Measurements from ENCODE around the gene SOX12.

SOX12 gene

GRCh38 chr20:325045-325888 is at the start of gene SOX12:
SOX12 (plus strand) TSS chr20:325552; CDS start chr20:325925, 373 bp downstream.
- peak; percentile 93 for DNase-seq

- DNase-seq: no peak
Measured at GRCh38 chr20:275791-276190, 49.6 kb upstream of the SOX12 start.

DNA sequence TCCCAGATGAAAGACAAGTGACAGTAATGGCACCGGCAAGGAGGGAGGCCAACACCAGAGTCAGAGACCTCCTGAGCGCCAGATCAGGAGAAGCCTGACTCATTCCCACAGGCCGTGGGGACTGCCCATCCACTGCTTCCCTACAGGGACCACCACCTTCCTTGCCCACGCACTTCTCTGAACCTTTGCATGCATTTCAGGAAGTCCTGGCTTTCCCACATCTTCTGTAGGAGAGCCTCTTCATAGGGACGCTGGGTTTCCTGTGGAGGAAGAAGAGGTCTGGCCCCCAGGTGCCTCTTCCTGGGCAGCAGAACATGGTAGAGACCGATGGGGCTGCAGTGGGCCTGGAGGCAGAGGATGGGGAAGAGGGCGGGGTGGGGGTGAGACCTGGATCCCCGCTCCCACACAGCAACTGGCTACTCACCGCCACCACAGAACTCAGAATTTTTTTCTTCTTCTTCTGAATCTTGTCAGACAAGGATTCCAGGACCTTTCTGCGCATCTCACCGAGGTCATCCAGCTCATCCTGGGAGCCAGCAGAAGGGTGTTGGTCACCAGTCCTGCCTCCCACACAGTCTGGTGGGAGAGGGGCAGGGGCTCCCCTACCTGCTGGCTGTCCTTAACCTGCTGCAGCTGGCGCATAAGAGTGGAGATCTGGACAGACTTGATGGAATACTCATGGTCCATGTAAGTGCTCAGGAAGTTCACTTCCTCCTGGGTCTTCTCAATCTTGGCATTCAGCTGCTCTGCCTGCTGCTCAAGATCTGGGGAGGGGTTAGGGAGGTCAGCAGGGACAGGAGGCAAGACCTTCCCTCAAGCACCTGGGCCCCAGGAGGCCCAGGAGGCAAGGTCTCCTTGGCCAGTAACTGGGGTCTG is 48.5 kb upstream of the SOX12 start:
- DNase-seq: no peak

DNA sequence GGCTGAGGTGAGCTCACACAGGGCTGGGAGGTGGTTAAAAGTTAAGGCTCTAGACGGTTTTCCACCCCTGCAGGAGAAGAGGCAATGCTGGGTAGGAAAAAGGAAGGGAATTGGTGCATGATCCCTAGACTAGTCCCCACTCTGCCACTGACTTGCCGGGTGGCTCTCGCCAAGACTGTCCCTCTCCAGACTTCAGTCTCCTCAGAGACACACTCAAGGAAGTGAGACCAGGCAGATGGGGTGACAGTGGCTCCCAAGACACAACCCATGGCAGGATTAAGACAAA is 47.9 kb upstream of the SOX12 start:
- no peak for DNase-seq

GRCh38 chr20:278181-278580 is 47.2 kb upstream of the SOX12 start:
- DNase-seq: no peak

GRCh38 chr20:278607-279571 is 46.5 kb upstream of the SOX12 start:
- no peak for DNase-seq

- no peak for DNase-seq
Measured at GRCh38 chr20:284172-284571, 41.2 kb upstream of the SOX12 start.

- DNase-seq: no peak
Measured at GRCh38 chr20:286508-286907, 38.8 kb upstream of the SOX12 start.

DNA sequence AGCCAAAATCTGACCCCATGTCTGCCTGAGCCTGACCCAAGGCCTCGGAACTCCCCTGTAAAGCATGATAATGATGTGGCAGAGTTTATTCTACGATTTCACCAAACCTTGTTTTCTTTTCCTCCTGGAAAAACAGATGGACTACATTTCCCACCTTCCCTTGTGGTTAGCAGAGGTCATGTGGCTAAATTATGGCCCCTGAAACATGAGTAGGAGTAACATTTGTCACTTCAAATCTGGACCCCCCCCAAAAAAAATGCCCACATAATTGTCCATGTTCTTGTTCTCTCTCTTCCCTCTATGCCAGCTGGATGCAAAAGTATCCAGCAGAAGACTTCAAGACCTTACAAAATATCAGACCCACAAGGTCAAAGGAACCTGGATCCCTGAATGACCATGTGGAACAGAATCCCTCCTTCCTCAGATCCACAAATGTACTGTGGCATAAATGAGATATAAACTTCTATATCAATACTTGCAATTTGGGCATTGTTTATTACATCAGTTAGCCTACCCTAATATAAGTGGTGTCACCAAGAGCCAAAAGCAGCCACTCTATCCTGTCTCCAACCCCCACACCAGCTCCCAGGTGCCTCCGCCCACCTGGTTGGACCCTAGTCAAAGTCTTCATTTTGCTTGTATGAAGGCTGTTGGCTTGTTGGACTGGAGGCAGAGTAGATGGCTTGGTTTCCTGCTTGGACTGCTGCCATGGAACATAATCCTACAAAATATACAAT is 36.2 kb upstream of the SOX12 start:
- no peak for DNase-seq

DNA sequence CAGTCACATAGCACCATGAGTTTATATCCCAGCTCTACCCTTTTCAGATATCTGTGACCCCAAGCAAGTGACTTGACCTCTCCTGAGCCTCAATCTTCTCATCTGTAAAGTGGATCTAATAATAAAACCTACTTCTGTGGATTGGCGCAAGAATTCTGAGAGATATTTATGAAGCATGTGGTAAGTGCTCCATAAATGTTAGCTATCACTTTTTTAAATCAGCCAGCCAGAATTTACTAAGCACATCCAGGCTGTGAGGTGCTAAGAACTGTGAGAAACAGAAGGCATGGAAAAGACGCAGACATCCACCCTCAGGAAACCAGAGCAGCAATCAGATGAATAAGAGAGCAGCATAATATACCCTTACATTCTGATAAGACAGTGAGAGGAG is 35.7 kb upstream of the SOX12 start:
- no peak for DNase-seq

DNA sequence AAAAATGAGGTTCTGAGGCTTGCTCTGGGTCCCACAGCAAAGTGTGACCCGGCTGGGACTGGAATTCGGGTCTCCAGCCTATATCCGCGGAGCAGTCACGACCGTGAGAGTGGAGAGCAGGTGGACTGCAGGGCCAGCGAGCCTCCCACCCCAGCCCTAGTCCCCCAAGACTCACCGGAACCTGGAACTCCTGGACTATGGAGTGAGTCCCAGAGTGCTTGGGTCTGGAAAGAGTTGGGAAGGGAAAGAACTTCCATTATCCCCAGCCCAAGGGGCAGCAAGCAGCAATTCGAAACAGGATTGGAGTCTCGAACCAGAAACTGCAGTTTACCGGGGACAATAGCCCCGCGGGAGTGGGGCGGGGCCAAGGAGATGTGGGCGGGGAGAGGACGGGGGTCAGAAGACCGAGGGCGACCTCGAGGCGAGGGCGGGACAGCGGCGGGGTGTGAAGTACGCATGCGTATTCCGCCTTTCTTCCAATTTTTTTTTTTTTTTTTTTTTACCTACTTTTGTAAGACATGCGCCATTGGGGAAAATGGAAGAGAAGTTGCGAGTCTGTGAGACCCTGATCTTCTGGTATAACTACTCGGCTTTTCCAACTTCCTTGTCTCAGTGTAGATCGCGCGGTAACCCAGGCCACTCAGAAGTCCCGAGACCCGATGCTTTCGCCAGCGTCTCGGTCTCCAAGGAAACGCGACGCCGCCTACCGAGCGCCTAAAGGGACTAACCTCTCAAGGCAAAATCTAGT is 35.1 kb upstream of the SOX12 start, which contains the start of gene C20orf96:
C20orf96 (minus strand) TSS at position 667 of the 748 bp plus-strand sequence; CDS start at position 527, 140 bp downstream.
- peak; percentile 85 for DNase-seq

GRCh38 chr20:294602-295001 is 30.8 kb upstream of the SOX12 start:
- no peak for DNase-seq

DNA sequence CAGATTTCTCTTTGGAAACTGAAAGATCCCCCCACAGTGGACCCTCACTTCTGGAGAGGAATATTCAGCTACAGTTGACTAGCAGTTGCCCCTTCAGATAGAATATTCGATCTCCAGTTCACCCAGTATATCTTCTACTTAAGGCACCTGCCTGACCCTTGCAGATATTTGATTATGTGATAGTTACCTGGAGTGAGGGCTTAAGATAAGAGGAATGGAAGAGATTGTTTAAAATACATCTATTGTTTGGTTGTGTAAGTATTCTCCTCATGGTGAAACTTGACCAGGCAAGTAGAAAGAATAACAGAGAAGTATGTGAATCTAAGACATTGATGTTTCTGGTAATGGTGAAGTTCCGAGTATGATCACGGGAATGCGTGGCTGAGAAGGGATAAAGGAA is 29.5 kb upstream of the SOX12 start:
- no peak for DNase-seq

DNA sequence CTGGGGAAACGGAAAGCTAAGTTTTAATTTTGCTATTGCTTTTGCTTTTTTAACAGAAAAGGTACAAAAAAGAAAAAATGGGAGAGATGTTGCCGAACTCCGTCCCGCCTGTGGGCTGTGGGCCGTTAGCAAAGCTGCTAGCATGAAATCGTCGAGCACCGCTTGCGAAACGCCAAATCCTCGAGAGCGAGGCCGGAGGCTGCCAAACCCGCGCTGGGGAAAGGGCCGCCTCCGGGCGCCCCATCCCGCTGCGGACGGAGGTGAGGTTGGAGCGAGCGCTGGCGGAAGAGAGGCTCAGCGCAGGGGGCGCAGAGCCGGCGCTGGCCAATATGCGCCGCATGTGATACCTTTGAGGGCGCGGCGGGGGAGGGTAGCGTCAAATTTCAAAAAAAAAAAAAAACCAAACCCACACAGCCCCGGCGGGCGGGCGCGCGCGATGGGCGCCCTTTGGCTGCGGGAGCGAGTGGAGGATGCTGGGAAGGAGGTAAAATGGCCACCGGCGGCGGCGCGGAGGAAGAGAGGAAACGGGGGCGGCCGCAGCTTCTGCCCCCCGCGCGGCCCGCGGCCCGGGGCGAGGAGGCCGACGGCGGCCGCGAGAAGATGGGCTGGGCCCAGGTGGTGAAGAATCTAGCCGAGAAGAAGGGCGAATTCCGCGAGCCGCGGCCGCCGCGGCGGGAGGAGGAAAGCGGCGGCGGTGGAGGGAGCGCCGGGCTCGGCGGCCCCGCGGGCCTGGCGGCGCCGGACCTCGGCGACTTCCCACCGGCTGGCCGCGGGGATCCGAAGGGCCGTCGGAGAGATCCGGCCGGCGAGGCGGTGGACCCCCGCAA is 28.0 kb upstream of the SOX12 start, which contains the start of gene ZCCHC3:
ZCCHC3 (plus strand) TSS at position 473 of the 827 bp plus-strand sequence; CDS start at position 490, 17 bp downstream.
- DNase-seq: peak; percentile 90

DNA sequence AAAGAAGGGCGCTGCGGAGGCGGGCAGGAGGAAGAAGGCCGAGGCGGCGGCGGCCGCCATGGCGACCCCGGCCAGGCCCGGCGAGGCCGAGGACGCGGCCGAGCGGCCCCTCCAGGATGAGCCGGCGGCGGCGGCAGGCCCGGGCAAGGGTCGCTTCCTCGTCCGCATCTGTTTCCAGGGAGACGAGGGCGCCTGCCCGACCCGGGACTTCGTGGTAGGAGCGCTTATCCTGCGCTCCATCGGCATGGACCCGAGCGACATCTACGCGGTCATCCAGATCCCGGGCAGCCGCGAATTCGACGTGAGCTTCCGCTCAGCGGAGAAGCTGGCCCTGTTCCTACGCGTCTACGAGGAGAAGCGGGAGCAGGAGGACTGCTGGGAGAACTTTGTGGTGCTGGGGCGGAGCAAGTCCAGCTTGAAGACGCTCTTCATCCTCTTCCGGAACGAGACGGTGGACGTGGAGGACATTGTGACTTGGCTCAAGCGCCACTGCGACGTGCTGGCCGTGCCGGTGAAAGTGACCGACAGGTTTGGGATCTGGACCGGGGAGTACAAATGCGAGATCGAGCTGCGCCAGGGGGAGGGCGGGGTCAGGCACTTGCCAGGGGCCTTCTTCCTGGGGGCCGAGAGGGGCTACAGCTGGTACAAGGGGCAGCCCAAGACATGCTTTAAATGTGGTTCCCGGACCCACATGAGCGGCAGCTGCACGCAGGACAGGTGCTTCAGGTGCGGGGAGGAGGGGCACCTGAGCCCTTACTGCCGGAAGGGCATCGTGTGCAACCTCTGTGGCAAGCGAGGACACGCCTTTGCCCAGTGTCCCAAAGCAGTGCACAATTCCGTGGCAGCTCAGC is 27.2 kb upstream of the SOX12 start:
- DNase-seq: peak; percentile 19

GRCh38 chr20:298776-299391 is 26.5 kb upstream of the SOX12 start:
- DNase-seq: no peak

GRCh38 chr20:300345-300990 is 24.9 kb upstream of the SOX12 start:
- no peak for DNase-seq

Data from NCI-H1436 (cell line).